Effector memory CD8-positive, alpha-beta T cell (primary cell): ENCODE measurements around the gene RNASEH2A.
A peak's percentile ranks its signal among the peaks of the same experiment; 100 is the strongest.

Experiments
- ATAC-seq: fragments of 150-1000 bp; cut with Tn5 transposase; replicated peaks from 2 replicates; pipeline ENCODE4 v1.10.0; 2021; ENCODE audit warnings: mild to moderate bottlenecking, moderate library complexity
- DNase-seq, 3 experiments: peaks; one replicate each; pipeline ENCODE4 v3.0.0; 2021
- H3K27ac Mint-ChIP-seq, 2 donors: one replicate each; pipeline ENCODE4 v1.8.0; 2022; ENCODE audit warnings: mild to moderate bottlenecking in 2 of 2, mixed read lengths in 2 of 2, moderate library complexity in 2 of 2
- H3K27me3 Mint-ChIP-seq, 2 donors: one replicate each; pipeline ENCODE4 v1.8.0; 2022; ENCODE audit warnings: mixed read lengths in 2 of 2
- H3K36me3 Mint-ChIP-seq: one replicate; pipeline ENCODE4 v1.8.0; 2022; ENCODE audit warnings: mild to moderate bottlenecking, moderate library complexity, mixed read lengths; ENCODE audit not compliant: insufficient read depth
- H3K4me1 Mint-ChIP-seq, 2 donors: one replicate each; pipeline ENCODE4 v1.8.0; 2022; ENCODE audit warnings: low read depth in 2 of 2, mixed read lengths in 2 of 2
- H3K4me3 Mint-ChIP-seq, 2 donors: one replicate each; pipeline ENCODE4 v1.8.0; 2022; ENCODE audit warnings: mild to moderate bottlenecking in 2 of 2, mixed read lengths in 2 of 2, moderate library complexity in 2 of 2
- H3K9me3 Mint-ChIP-seq, 2 donors: one replicate each; pipeline ENCODE4 v1.8.0; 2022; ENCODE audit warnings: mixed read lengths in 2 of 2

Gene RNASEH2A

GRCh38 chr19:12785431-12786031 is 20.9 kb upstream of the RNASEH2A start:
- H3K27ac Mint-ChIP-seq = no peak overlapping the region
- H3K36me3 Mint-ChIP-seq = peaks cover 19% of the 10 kb centered on the region
- no peaks in the 10 kb centered on the region for H3K9me3 Mint-ChIP-seq
- H3K4me1 Mint-ChIP-seq = peaks cover 19 to 22% of the 10 kb centered on the region in 2 donors
- no peaks in the 10 kb centered on the region for H3K27me3 Mint-ChIP-seq
- ATAC-seq (no peak), DNase-seq (no peak)
- no peak overlapping the region for H3K4me3 Mint-ChIP-seq

GRCh38 chr19:12786141-12786870 is 20.1 kb upstream of the RNASEH2A start:
- H3K36me3 Mint-ChIP-seq = peaks cover 27% of the 10 kb centered on the region
- no peak overlapping the region for H3K27ac Mint-ChIP-seq
- no peaks in the 10 kb centered on the region for H3K9me3 Mint-ChIP-seq
- DNase-seq (no peak), ATAC-seq (no peak)
- H3K4me1 Mint-ChIP-seq = peaks cover 25 to 29% of the 10 kb centered on the region in 2 donors
- no peak overlapping the region for H3K4me3 Mint-ChIP-seq
- H3K27me3 Mint-ChIP-seq = no peaks in the 10 kb centered on the region

- DNase-seq (no peak), ATAC-seq (no peak)
- no peak overlapping the region for H3K27ac Mint-ChIP-seq
- H3K4me1 Mint-ChIP-seq = peaks cover 21 to 24% of the 10 kb centered on the region in 2 donors
- no peaks in the 10 kb centered on the region for H3K9me3 Mint-ChIP-seq
- no peaks in the 10 kb centered on the region for H3K27me3 Mint-ChIP-seq
- H3K36me3 Mint-ChIP-seq = peaks cover 31% of the 10 kb centered on the region
- no peak overlapping the region for H3K4me3 Mint-ChIP-seq
Measured at GRCh38 chr19:12786952-12787351, 19.4 kb upstream of the RNASEH2A start.

GRCh38 chr19:12787458-12787857 is 18.9 kb upstream of the RNASEH2A start:
- Mint-ChIP-seq H3K4me3 (no peak overlapping the region), H3K27ac (no peak overlapping the region), H3K27me3 (no peaks in the 10 kb centered on the region), H3K36me3 (peaks cover 33% of the 10 kb centered on the region), H3K4me1 (peaks cover 18 to 23% of the 10 kb centered on the region in 2 donors), H3K9me3 (no peaks in the 10 kb centered on the region)
- DNase-seq = no peak
- no peak for ATAC-seq

- Mint-ChIP-seq H3K27me3 (no peaks in the 10 kb centered on the region), H3K36me3 (peaks cover 40% of the 10 kb centered on the region), H3K4me3 (peak overlapping the region in 1 of 2 donors; percentile 78), H3K27ac (peak overlapping the region; percentile 90 to 94), H3K4me1 (peaks cover 20 to 23% of the 10 kb centered on the region in 2 donors), H3K9me3 (no peaks in the 10 kb centered on the region)
- ATAC-seq = no peak
- no peak for DNase-seq
Measured at GRCh38 chr19:12788042-12788681, 18.2 kb upstream of the RNASEH2A start.

GRCh38 chr19:12788682-12789097 is 17.7 kb upstream of the RNASEH2A start:
- Mint-ChIP-seq H3K9me3 (no peaks in the 10 kb centered on the region), H3K4me3 (peak overlapping the region; percentile 78 to 81), H3K36me3 (peaks cover 45% of the 10 kb centered on the region), H3K27me3 (no peaks in the 10 kb centered on the region), H3K27ac (peak overlapping the region; percentile 90 to 94), H3K4me1 (peaks cover 17 to 19% of the 10 kb centered on the region in 2 donors)
- ATAC-seq (no peak), DNase-seq (peak in 2 of 3 experiments; percentile 51 to 53)

GRCh38 chr19:12789098-12789903 is 17.1 kb upstream of the RNASEH2A start:
- no peak for ATAC-seq
- Mint-ChIP-seq H3K9me3 (no peaks in the 10 kb centered on the region), H3K27ac (peak overlapping the region; percentile 90 to 94), H3K4me3 (peak overlapping the region; percentile 95 to 98), H3K36me3 (peaks cover 51% of the 10 kb centered on the region), H3K27me3 (no peaks in the 10 kb centered on the region), H3K4me1 (peaks cover 20 to 23% of the 10 kb centered on the region in 2 donors)
- peak in 1 of 3 experiments; percentile 35 for DNase-seq

GRCh38 chr19:12789904-12790619 is 16.3 kb upstream of the RNASEH2A start:
- Mint-ChIP-seq H3K36me3 (peaks cover 59% of the 10 kb centered on the region), H3K9me3 (no peaks in the 10 kb centered on the region), H3K27ac (peak overlapping the region; percentile 98 to 100), H3K4me1 (peaks cover 22 to 26% of the 10 kb centered on the region in 2 donors), H3K27me3 (no peaks in the 10 kb centered on the region), H3K4me3 (peak overlapping the region; percentile 95 to 98)
- peak; percentile 45 for ATAC-seq
- DNase-seq = peak; percentile 89 to 93 (median 93)

- Mint-ChIP-seq H3K36me3 (peaks cover 64% of the 10 kb centered on the region), H3K27ac (peak overlapping the region; percentile 98 to 100), H3K27me3 (no peaks in the 10 kb centered on the region), H3K4me3 (peak overlapping the region; percentile 95 to 98), H3K4me1 (peaks cover 25 to 29% of the 10 kb centered on the region in 2 donors), H3K9me3 (no peaks in the 10 kb centered on the region)
- no peak for ATAC-seq
- no peak for DNase-seq
Measured at GRCh38 chr19:12790628-12791344, 15.6 kb upstream of the RNASEH2A start.

- ATAC-seq = peak; percentile 35
Measured at GRCh38 chr19:12791345-12792050, 14.9 kb upstream of the RNASEH2A start, which contains the start of gene JUNB. TSS of gene JUNB (plus strand) at chr19:12791486. CDS start at chr19:12791772, 286 bp downstream.

GRCh38 chr19:12792051-12792852 is 14.1 kb upstream of the RNASEH2A start:
- ATAC-seq = no peak
- peaks cover 72% of the 10 kb centered on the region for H3K36me3 Mint-ChIP-seq

More at GRCh38 chr19:12791345-12792050, 14.9 kb upstream of the RNASEH2A start, which contains the start of gene JUNB:
- Mint-ChIP-seq H3K36me3 (peaks cover 67% of the 10 kb centered on the region), H3K27me3 (no peaks in the 10 kb centered on the region), H3K9me3 (no peaks in the 10 kb centered on the region), H3K4me1 (peaks cover 32 to 36% of the 10 kb centered on the region in 2 donors), H3K27ac (peak within 1 kb of the TSS; percentile 98 to 100), H3K4me3 (peak within 1 kb of the TSS; percentile 95 to 98)
- peak; percentile 95 to 97 (median 96) for DNase-seq

More at GRCh38 chr19:12792051-12792852, 14.1 kb upstream of the RNASEH2A start:
- no peaks in the 10 kb centered on the region for H3K9me3 Mint-ChIP-seq
- DNase-seq = peak; percentile 64 to 71 (median 70)
- peak overlapping the region; percentile 98 to 100 for H3K27ac Mint-ChIP-seq
- peaks cover 33 to 37% of the 10 kb centered on the region in 2 donors for H3K4me1 Mint-ChIP-seq
- H3K4me3 Mint-ChIP-seq = peak overlapping the region; percentile 95 to 98
- no peaks in the 10 kb centered on the region for H3K27me3 Mint-ChIP-seq
